Measurements from ENCODE around the gene ALKBH5. TPM values are rescaled to one million over a fixed set of nuclear protein-coding genes. Genes with fewer than 3 reads are reported as not detected.

The ALKBH5 gene
- total RNA-seq, 1 experiment from 2014 or later, result 69.5 TPM

- ChIA-PET POLR2A (no interaction called here), CTCF (interaction anchor here (1.7 kb wide), 1 partner anchor 16 kb away, joined by 5 read pairs; no protein-coding TSS in a partner anchor)
- TF ChIP-seq CTCF (IDR thresholded peaks at IDR 0.05; ENCODE audit: unreplicated experiment), result no peak
- Mint-ChIP-seq H3K36me3 (ENCODE audit: insufficient read depth, unreplicated experiment) (no peaks in the 10 kb centered on the region), H3K4me3 (ENCODE audit: unreplicated experiment) (no peak overlapping the region), H3K27me3 (ENCODE audit: insufficient read depth, unreplicated experiment) (no peaks in the 10 kb centered on the region), H3K9me3 (ENCODE audit: unreplicated experiment) (no peaks in the 10 kb centered on the region), H3K4me1 (ENCODE audit: insufficient read depth, unreplicated experiment) (peaks cover 17% of the 10 kb centered on the region), H3K27ac (ENCODE audit: low read depth, unreplicated experiment) (no peak overlapping the region)
- DNase-seq (ENCODE audit: unreplicated experiment), result no peak
- no TSS peak for BruUV-seq (replicated peaks)
- intact Hi-C loops (cut with micrococcal nuclease), result no loop called here
These were observed 26.7 kb upstream of the ALKBH5 start for GRCh38 chr17:18156976-18157280.

- no peaks in the 10 kb centered on the region for H3K36me3 Mint-ChIP-seq (ENCODE audit: insufficient read depth, unreplicated experiment)
- BruUV-seq (replicated peaks), result no TSS peak
- ChIA-PET POLR2A (interaction anchor here (0.8 to 1.0 kb wide), 3 partner anchors 9 to 26 kb away, joined by 3 to 9 read pairs (median 4); partner anchors contain the start of gene ALKBH5), CTCF (interaction anchor here (1.7 kb wide), 1 partner anchor 17 kb away, joined by 5 read pairs; no protein-coding TSS in a partner anchor)
- H3K9me3 Mint-ChIP-seq (ENCODE audit: unreplicated experiment), result no peaks in the 10 kb centered on the region
- H3K27me3 Mint-ChIP-seq (ENCODE audit: insufficient read depth, unreplicated experiment), result no peaks in the 10 kb centered on the region
- peaks cover 16% of the 10 kb centered on the region for H3K4me1 Mint-ChIP-seq (ENCODE audit: insufficient read depth, unreplicated experiment)
- no peak for TF ChIP-seq CTCF (IDR thresholded peaks at IDR 0.05; ENCODE audit: unreplicated experiment)
- intact Hi-C loops (cut with micrococcal nuclease), result no loop called here
- H3K4me3 Mint-ChIP-seq (ENCODE audit: unreplicated experiment), result peak overlapping the region; percentile 86
- peak overlapping the region; percentile 90 for H3K27ac Mint-ChIP-seq (ENCODE audit: low read depth, unreplicated experiment)
- DNase-seq (ENCODE audit: unreplicated experiment), result no peak
These were observed 26.2 kb upstream of the ALKBH5 start for GRCh38 chr17:18157354-18157985.

- ChIA-PET CTCF (interaction anchor here (1.7 kb wide), 1 partner anchor 17 kb away, joined by 5 read pairs; no protein-coding TSS in a partner anchor), POLR2A (interaction anchor here (0.7 to 1.0 kb wide), 5 partner anchors 9 to 29 kb away, joined by 3 to 9 read pairs (median 3); partner anchors contain the start of gene ALKBH5)
- no peaks in the 10 kb centered on the region for H3K9me3 Mint-ChIP-seq (ENCODE audit: unreplicated experiment)
- DNase-seq (ENCODE audit: unreplicated experiment), result peak; percentile 90
- peaks cover 11% of the 10 kb centered on the region for H3K4me1 Mint-ChIP-seq (ENCODE audit: insufficient read depth, unreplicated experiment)
- intact Hi-C loops (cut with micrococcal nuclease), result no loop called here
- no peaks in the 10 kb centered on the region for H3K36me3 Mint-ChIP-seq (ENCODE audit: insufficient read depth, unreplicated experiment)
- peak overlapping the region; percentile 90 for H3K27ac Mint-ChIP-seq (ENCODE audit: low read depth, unreplicated experiment)
- H3K4me3 Mint-ChIP-seq (ENCODE audit: unreplicated experiment), result peak overlapping the region; percentile 86
- TF ChIP-seq CTCF (IDR thresholded peaks at IDR 0.05; ENCODE audit: unreplicated experiment), result no peak
- H3K27me3 Mint-ChIP-seq (ENCODE audit: insufficient read depth, unreplicated experiment), result no peaks in the 10 kb centered on the region
- BruUV-seq (replicated peaks), result no TSS peak
These were observed 25.5 kb upstream of the ALKBH5 start for GRCh38 chr17:18158022-18158600.

- no peak for TF ChIP-seq CTCF (IDR thresholded peaks at IDR 0.05; ENCODE audit: unreplicated experiment)
- Mint-ChIP-seq H3K27me3 (ENCODE audit: insufficient read depth, unreplicated experiment) (no peaks in the 10 kb centered on the region), H3K4me3 (ENCODE audit: unreplicated experiment) (peak overlapping the region; percentile 54), H3K4me1 (ENCODE audit: insufficient read depth, unreplicated experiment) (peaks cover 11% of the 10 kb centered on the region), H3K36me3 (ENCODE audit: insufficient read depth, unreplicated experiment) (no peaks in the 10 kb centered on the region), H3K27ac (ENCODE audit: low read depth, unreplicated experiment) (no peak overlapping the region), H3K9me3 (ENCODE audit: unreplicated experiment) (no peaks in the 10 kb centered on the region)
- BruUV-seq (replicated peaks), result no TSS peak
- intact Hi-C loops (cut with micrococcal nuclease), result no loop called here
- ChIA-PET POLR2A (no interaction called here), CTCF (interaction anchor here (1.2 kb wide), 1 partner anchor 18 kb away, joined by 3 read pairs; no protein-coding TSS in a partner anchor)
- no peak for DNase-seq (ENCODE audit: unreplicated experiment)
These were observed 24.0 kb upstream of the ALKBH5 start for GRCh38 chr17:18159551-18160120.
